Retinal pigment epithelial cell (primary cell): ENCODE data around the gene DCLRE1A.

Experiments
- DNase-seq: peaks from one replicate; pipeline ENCODE4 v3.0.0-alpha.2; 2010; ENCODE audit warnings: low read depth
- H3K4me3 ChIP-seq: 2 replicates; pipeline ENCODE4 v1.5.1; 2011; ENCODE audit warnings: mild to moderate bottlenecking, low read length, control low read depth, moderate library complexity
- TF ChIP-seq, protein P1 (sequence below): conservative IDR thresholded peaks from 2 replicates; pipeline ENCODE4 v1.5.1; 2011; ENCODE audit warnings: low read depth, low read length, control low read depth, inconsistent platforms

Gene DCLRE1A

DNA sequence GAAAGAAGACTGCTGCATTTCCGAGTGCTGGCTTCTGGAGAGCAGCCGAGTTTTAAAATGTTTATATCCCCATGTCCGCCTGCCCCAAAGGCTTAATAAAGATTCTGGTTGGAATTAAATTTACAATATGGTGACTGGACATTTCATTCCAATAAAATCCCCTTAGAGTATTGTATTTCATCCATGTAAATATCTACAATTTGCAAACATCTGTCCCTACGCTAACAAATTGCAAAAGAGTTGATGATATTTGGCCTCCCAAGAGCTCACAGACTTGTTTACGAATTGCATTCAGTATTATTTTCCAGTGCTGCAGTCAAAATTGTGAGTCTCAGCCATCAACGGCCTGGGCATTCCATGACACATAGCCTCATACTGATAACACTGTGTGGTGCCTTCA lies 52.3 kb downstream of the DCLRE1A start:
- TF ChIP-seq, protein P1, sequence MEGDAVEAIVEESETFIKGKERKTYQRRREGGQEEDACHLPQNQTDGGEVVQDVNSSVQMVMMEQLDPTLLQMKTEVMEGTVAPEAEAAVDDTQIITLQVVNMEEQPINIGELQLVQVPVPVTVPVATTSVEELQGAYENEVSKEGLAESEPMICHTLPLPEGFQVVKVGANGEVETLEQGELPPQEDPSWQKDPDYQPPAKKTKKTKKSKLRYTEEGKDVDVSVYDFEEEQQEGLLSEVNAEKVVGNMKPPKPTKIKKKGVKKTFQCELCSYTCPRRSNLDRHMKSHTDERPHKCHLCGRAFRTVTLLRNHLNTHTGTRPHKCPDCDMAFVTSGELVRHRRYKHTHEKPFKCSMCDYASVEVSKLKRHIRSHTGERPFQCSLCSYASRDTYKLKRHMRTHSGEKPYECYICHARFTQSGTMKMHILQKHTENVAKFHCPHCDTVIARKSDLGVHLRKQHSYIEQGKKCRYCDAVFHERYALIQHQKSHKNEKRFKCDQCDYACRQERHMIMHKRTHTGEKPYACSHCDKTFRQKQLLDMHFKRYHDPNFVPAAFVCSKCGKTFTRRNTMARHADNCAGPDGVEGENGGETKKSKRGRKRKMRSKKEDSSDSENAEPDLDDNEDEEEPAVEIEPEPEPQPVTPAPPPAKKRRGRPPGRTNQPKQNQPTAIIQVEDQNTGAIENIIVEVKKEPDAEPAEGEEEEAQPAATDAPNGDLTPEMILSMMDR: no peak
- H3K4me3 ChIP-seq: no peak overlapping the region
- no peak for DNase-seq

GRCh38 chr10:113791691-113792090 lies 62.2 kb downstream of the DCLRE1A start:
- no peak for DNase-seq
- TF ChIP-seq, protein P1: no peak

GRCh38 chr10:113788604-113789083 lies 65.2 kb downstream of the DCLRE1A start:
- TF ChIP-seq, protein P1: no peak
- H3K4me3 ChIP-seq: no peak overlapping the region
- DNase-seq: peak; percentile 25

More at GRCh38 chr10:113791691-113792090, 62.2 kb downstream of the DCLRE1A start:
- H3K4me3 ChIP-seq: no peak overlapping the region
